Adrenal gland (tissue), 12 donors: ENCODE measurements around the gene BCLAF1. TPM values are rescaled to one million over a fixed set of nuclear protein-coding genes. Genes with fewer than 3 reads are reported as not detected.
A peak's percentile ranks its signal among the peaks of the same experiment; 100 is the strongest.

Experiments used
- DNase-seq, 7 donors: peaks; one replicate each; pipeline ENCODE4 v3.0.0-alpha.2; 2019 to 2020
- H3K27ac ChIP-seq, 5 donors: fragments of 200-600 bp; sonication (generic) in 4 of 5; 1 replicate in 3 of 5; 2 replicates in 2 of 5; pipeline versions ENCODE4 v1.5.1 to v1.8.0; 2016 to 2020; ENCODE audit warnings: mild to moderate bottlenecking in 1 of 5
- H3K27me3 ChIP-seq: fragments of 200-600 bp; 2 replicates; pipeline ENCODE4 v1.8.0; 2021
- H3K36me3 ChIP-seq, 2 donors: fragments of 200-600 bp; replicated peaks in 1 of 2; 1 replicate in 1 of 2; 2 replicates in 1 of 2; pipeline versions ENCODE4 v1.5.1 to v1.8.0; 2018 to 2022
- H3K4me1 ChIP-seq, 2 donors: fragments of 200-600 bp; replicated peaks in 1 of 2; 1 replicate in 1 of 2; 2 replicates in 1 of 2; pipeline versions ENCODE4 v1.5.1 to v1.8.0; 2018 to 2021
- H3K4me3 ChIP-seq, 4 donors: fragments of 200-600 bp; sonication (generic) in 3 of 4; one replicate each; pipeline ENCODE4 v1.5.1; 2016 to 2018
- H3K9me3 ChIP-seq, 3 donors: fragments of 200-600 bp; sonication (generic) in 1 of 3; replicated peaks in 1 of 3; 1 replicate in 2 of 3; 2 replicates in 1 of 3; pipeline versions ENCODE4 v1.5.1 to v1.8.0; 2016 to 2021
- POLR2A ChIP-seq, 2 donors: fragments of 450-650 bp; IDR thresholded peaks; one replicate each; pipeline ENCODE4 v1.6.1; 2017; ENCODE audit warnings: antibody characterized with exemption in 2 of 2, mild to moderate bottlenecking in 2 of 2, moderate library complexity in 1 of 2
- WGBS, 4 donors: extraction: QIAGEN DNeasy Blood & Tissue Kit in 2 of 4; methylation state at CpG; one replicate each; pipeline versions ENCODE4 v1.1.5 to v1.1.7; 2013 to 2017; 5-methylcytosine and 5-hydroxymethylcytosine counted together
- intact Hi-C, 2 donors: fragments of 100-400 bp; cut with DNase I; formaldehyde crosslinking; loops; one replicate each; pipeline versions ENCODE4 v1.14.1 to v1.15.0; 2022 to 2023
- polyA plus RNA-seq, 3 donors: library from polyadenylated mRNA; stranded (reverse); fragments of 200-250 nt in 2 of 3; fragments of 350-450 nt in 1 of 3; fragmentation: Illumina TruSeq in 1 of 3; extraction: RNeasy Lipid Tissue Mini Kit (QIAGEN cat#74804) in 1 of 3; gene quantifications; one replicate each; pipeline ENCODE4 v1.2.3, GENCODE V29; 2013 to 2014
- total RNA-seq, 9 donors: library from RNA; depleted of rRNA in 4 of 9; stranded (reverse); fragments of >200 nt in 4 of 9; fragments of 120-200 nt in 1 of 9; fragmentation: NEBNext Ultra II Directional in 1 of 9; extraction: Animal tissue kit (Norgen Biotek cat#: 25700) in 1 of 9; gene quantifications; one replicate each; pipeline versions ENCODE4 v1.1.0 to v1.2.4, GENCODE V29; 2013 to 2023
- TF ChIP-seq, protein P1 (sequence below), 6 experiments: fragments of 450-650 bp in 4 of 6; fragments of 200-600 bp in 2 of 6; sonication (generic) in 1 of 6; IDR thresholded peaks; 1 replicate in 5 of 6; 2 replicates in 1 of 6; pipeline versions ENCODE4 v1.5.1 to v1.8.0; 2016 to 2021; ENCODE audit warnings: antibody characterized with exemption in 6 of 6, mild to moderate bottlenecking in 2 of 6, moderate library complexity in 1 of 6
- donor health status: healthy with polysubstance abuse.
- donor health status: Bipolar disorder and iron deficiency.
- donor health status: DM: yes; HTN: yes; CAD: no.
- donor health status: DM: no; HTN: no; CAD: no.
- donor health status: DM: no; HTN: no; CAD: no.
- donor health status: DM: yes; HTN: yes; CAD: no.

Gene BCLAF1
- total and polyA plus RNA-seq, 12 donors = 27.7 to 210 (median 112) TPM

DNA sequence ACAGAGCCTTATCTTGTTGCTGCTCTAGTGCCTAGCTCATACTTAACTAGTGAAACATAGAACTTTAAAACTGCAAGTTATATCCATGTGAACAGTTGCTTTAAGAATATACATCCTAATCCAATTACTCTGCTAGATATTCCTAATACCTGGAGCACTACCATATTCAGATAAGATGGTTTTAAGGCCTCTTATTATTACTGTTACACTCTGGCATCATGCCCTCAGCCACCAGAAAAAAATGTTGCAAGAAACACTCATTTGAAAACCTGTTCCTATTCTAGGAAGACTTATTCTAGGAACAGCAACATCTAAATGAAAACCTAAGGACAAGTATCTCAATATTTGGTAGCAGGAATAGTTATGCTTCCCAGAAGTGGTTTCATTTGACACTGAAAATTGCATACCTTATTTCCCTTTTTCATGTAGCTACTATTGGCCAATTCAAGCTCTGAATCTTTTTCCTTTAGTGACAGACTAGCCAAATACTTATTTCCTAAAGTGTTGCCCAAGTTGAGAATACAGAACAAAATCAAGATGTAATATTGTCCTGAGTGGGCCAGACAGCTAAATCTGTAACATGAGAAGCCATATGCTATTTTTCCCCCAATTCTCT, 34.7 kb downstream of the BCLAF1 start:
- no peaks in the 10 kb centered on the region for H3K9me3 ChIP-seq
- TF ChIP-seq POLR2A (IDR thresholded peaks at IDR 0.05) = no peak
- TF ChIP-seq, protein P1, sequence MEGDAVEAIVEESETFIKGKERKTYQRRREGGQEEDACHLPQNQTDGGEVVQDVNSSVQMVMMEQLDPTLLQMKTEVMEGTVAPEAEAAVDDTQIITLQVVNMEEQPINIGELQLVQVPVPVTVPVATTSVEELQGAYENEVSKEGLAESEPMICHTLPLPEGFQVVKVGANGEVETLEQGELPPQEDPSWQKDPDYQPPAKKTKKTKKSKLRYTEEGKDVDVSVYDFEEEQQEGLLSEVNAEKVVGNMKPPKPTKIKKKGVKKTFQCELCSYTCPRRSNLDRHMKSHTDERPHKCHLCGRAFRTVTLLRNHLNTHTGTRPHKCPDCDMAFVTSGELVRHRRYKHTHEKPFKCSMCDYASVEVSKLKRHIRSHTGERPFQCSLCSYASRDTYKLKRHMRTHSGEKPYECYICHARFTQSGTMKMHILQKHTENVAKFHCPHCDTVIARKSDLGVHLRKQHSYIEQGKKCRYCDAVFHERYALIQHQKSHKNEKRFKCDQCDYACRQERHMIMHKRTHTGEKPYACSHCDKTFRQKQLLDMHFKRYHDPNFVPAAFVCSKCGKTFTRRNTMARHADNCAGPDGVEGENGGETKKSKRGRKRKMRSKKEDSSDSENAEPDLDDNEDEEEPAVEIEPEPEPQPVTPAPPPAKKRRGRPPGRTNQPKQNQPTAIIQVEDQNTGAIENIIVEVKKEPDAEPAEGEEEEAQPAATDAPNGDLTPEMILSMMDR (IDR thresholded peaks at IDR 0.05) = no peak
- H3K27me3 ChIP-seq = no peaks in the 10 kb centered on the region
- no peak overlapping the region for H3K4me3 ChIP-seq
- no peak for DNase-seq
- peaks cover 0 to 15% of the 10 kb centered on the region in 2 donors for H3K4me1 ChIP-seq
- no peak overlapping the region for H3K27ac ChIP-seq
- intact Hi-C loops = no loop called here
- peaks cover 0 to 16% of the 10 kb centered on the region in 2 donors for H3K36me3 ChIP-seq

DNA sequence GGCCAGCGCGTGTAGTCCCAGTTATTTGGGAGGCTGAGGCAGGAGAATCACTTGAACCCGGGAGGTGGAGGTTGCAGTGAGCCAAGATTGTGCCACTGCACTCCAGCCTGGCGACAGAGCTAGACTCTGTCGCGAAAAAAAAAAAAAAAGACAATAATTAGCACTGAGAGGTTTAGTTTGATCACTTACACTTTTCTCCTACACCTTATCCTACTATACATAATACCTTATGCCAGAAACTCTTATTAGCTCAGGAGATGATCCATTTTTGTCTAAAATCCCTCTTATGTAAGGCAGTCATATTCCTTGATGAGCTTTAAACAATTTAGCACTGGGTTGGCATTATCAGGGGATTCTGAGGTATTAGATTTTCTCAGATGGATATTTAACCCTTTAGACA, 35.9 kb downstream of the BCLAF1 start:
- no peak for TF ChIP-seq POLR2A (IDR thresholded peaks at IDR 0.05)
- TF ChIP-seq, protein P1 (IDR thresholded peaks at IDR 0.05) = no peak
- Histone ChIP-seq H3K4me1 (peaks cover 0 to 20% of the 10 kb centered on the region in 2 donors), H3K9me3 (no peaks in the 10 kb centered on the region), H3K36me3 (peaks cover 0 to 5% of the 10 kb centered on the region in 2 donors), H3K27ac (no peak overlapping the region), H3K4me3 (no peak overlapping the region), H3K27me3 (no peaks in the 10 kb centered on the region)
- 80 to 84% (median 84%) methylated on average over 6 of the region's 6 CpGs for WGBS, 4 donors
- intact Hi-C loops = no loop called here
- DNase-seq = no peak

DNA sequence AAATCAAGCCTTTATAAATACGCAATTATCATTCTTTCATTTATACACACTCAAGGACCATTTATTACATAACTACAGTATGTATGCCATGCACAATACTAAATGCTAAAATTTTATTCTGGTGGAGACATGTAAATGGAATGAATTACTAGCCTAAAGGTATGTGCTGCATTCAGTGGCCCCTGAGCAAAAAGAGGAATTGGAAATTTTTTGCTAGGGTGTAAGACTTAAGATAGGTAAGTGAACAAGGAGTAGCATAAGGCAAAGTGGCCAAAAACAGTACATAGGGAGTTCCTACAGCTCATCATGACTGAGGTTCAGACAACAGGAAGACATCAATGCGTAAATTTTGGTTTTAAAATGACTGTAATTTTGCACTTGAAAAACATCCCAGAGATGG, 37.2 kb downstream of the BCLAF1 start:
- no peaks in the 10 kb centered on the region for H3K36me3 ChIP-seq
- peaks cover 0 to 20% of the 10 kb centered on the region in 2 donors for H3K4me1 ChIP-seq
- no peaks in the 10 kb centered on the region for H3K9me3 ChIP-seq
- no peak overlapping the region for H3K4me3 ChIP-seq
- TF ChIP-seq, protein P1 (IDR thresholded peaks at IDR 0.05) = no peak
- no peak for TF ChIP-seq POLR2A (IDR thresholded peaks at IDR 0.05)
- WGBS, 4 donors = 63 to 72% (median 69%) methylated on average over 2 of the region's 2 CpGs
- H3K27ac ChIP-seq = no peak overlapping the region
- no peak for DNase-seq
- H3K27me3 ChIP-seq = no peaks in the 10 kb centered on the region
- intact Hi-C loops = no loop called here

DNA sequence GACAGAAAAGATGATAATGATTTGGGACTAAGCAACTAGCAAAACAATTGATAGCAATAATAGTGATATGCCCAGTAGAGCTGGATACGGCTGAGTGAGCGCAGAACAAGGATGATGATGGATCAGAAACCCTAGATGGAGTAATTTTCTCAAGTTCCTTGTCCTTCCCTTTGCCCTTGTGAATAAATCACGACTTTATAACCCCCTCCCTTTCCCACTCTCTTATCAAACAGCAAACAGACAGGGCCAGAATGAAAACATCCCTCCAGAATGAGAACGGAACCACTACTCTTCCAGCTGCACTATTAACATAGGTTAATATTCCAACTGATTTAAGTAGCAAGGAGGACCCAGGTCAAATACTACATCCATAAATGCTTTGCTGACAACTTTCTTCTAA, 38.3 kb downstream of the BCLAF1 start:
- Histone ChIP-seq H3K4me1 (peaks cover 0 to 20% of the 10 kb centered on the region in 2 donors), H3K27me3 (no peaks in the 10 kb centered on the region), H3K4me3 (peak overlapping the region in 1 of 4 donors; percentile 83), H3K9me3 (no peaks in the 10 kb centered on the region), H3K27ac (peak overlapping the region in 1 of 5 donors; percentile 77), H3K36me3 (no peaks in the 10 kb centered on the region)
- TF ChIP-seq, protein P1 (IDR thresholded peaks at IDR 0.05) = no peak
- no peak for TF ChIP-seq POLR2A (IDR thresholded peaks at IDR 0.05)
- no peak for DNase-seq
- WGBS, 4 donors = 18 to 22% (median 19%) methylated on average over 4 of the region's 4 CpGs
- intact Hi-C loops = no loop called here
